Caco-2 (cell line): ENCODE results near the gene PRPF19. TPM values are rescaled to one million over a fixed set of nuclear protein-coding genes. Genes with fewer than 3 reads are reported as not detected.

Source experiments
- BruUV-seq: library from RNA; stranded (reverse); fragments of 400-500 nt; replicated peaks from 2 replicates; lab custom pipeline; 2021; lab: Mats Ljungman, UMichigan
- CTCF ChIA-PET: fragments of 300-600 bp; sonication (Branson Sonifier 250); formaldehyde crosslinking; loops from one replicate; lab custom pipeline; 2022; ENCODE audit warnings: antibody characterized with exemption; lab: Charles Lee
- POLR2A ChIA-PET: fragments of 300-600 bp; sonication (Branson Sonifier 250); formaldehyde crosslinking; loops from one replicate; lab custom pipeline; 2022; ENCODE audit warnings: antibody characterized with exemption; lab: Charles Lee
- DNase-seq, 2 experiments: peaks; one replicate each; pipeline versions ENCODE4 v3.0.0 to v3.0.0-alpha.2; 2020 to 2022
- H3K27me3 ChIP-seq: replicated peaks from 2 replicates; pipeline ENCODE4 v1.6.0; 2011; ENCODE audit warnings: low read length; ENCODE audit not compliant: control insufficient read depth, insufficient read depth
- H3K36me3 ChIP-seq: 2 replicates; pipeline ENCODE4 v1.5.1; 2011; ENCODE audit warnings: low read length; ENCODE audit not compliant: control insufficient read depth, insufficient read depth
- H3K4me1 ChIP-seq: fragments of 250-450 bp; sonication (Bioruptor Pico); 2 replicates; pipeline ENCODE4 v1.5.1; 2020; ENCODE audit warnings: mild to moderate bottlenecking
- H3K4me3 ChIP-seq: 2 replicates; pipeline ENCODE4 v1.5.1; 2011; ENCODE audit warnings: low read depth, mild to moderate bottlenecking, control low read depth, low read length
- H3K9me3 ChIP-seq: fragments of 250-450 bp; sonication (Bioruptor Pico); 2 replicates; pipeline ENCODE4 v1.5.1; 2020; ENCODE audit warnings: mild to moderate bottlenecking, moderate library complexity
- H3K27ac Mint-ChIP-seq: one replicate; pipeline ENCODE4 v1.8.0; 2022; ENCODE audit warnings: mixed read lengths; ENCODE audit not compliant: unreplicated experiment
- H3K27me3 Mint-ChIP-seq: one replicate; pipeline ENCODE4 v1.8.0; 2022; ENCODE audit warnings: mixed read lengths; ENCODE audit not compliant: insufficient read depth, unreplicated experiment
- H3K36me3 Mint-ChIP-seq: one replicate; pipeline ENCODE4 v1.8.0; 2022; ENCODE audit warnings: mild to moderate bottlenecking, mixed read lengths; ENCODE audit not compliant: insufficient read depth, unreplicated experiment
- H3K4me1 Mint-ChIP-seq: one replicate; pipeline ENCODE4 v1.8.0; 2022; ENCODE audit warnings: low read depth, mixed read lengths; ENCODE audit not compliant: unreplicated experiment
- H3K4me3 Mint-ChIP-seq: one replicate; pipeline ENCODE4 v1.8.0; 2022; ENCODE audit warnings: mild to moderate bottlenecking, moderate library complexity, mixed read lengths; ENCODE audit not compliant: unreplicated experiment
- H3K9me3 Mint-ChIP-seq: one replicate; pipeline ENCODE4 v1.8.0; 2022; ENCODE audit warnings: mixed read lengths; ENCODE audit not compliant: unreplicated experiment
- CTCF ChIP-seq, 2 experiments: fragments of 200-600 bp in 1 of 2; IDR thresholded peaks; 1 replicate in 1 of 2; 2 replicates in 1 of 2; pipeline versions ENCODE4 v1.5.1 to v1.8.0; 2011 to 2022; ENCODE audit warnings: antibody characterized with exemption in 1 of 2, control low read depth in 1 of 2, inconsistent platforms in 1 of 2, low read depth in 1 of 2, low read length in 1 of 2, mild to moderate bottlenecking in 1 of 2, moderate library complexity in 1 of 2; ENCODE audit not compliant: insufficient read depth in 1 of 2, severe bottlenecking in 1 of 2, unreplicated experiment in 1 of 2
- intact Hi-C: fragments of 100-400 bp; cut with micrococcal nuclease; formaldehyde crosslinking; loops from one replicate; pipeline ENCODE4 v1.10.0; 2022; ENCODE audit not compliant: unreplicated experiment
- total RNA-seq: library from RNA; stranded (reverse); gene quantifications from 2 replicates; pipeline ENCODE4 v1.2.3, GENCODE V29; 2022

PRPF19 gene
- total RNA-seq, 1 experiment from 2014 or later: 183 TPM

- ChIA-PET CTCF (interaction anchor here (0.7 kb wide), 1 partner anchor 40 kb away, joined by 3 read pairs; no protein-coding TSS in a partner anchor), POLR2A (no interaction called here)
- no peak for TF ChIP-seq CTCF (IDR thresholded peaks at IDR 0.05; ENCODE audit: insufficient read depth in 1 of 2, low read depth in 1 of 2, low read length in 1 of 2, severe bottlenecking in 1 of 2, unreplicated experiment in 1 of 2)
- H3K36me3 ChIP-seq: peaks cover 4% of the 10 kb centered on the region
- Mint-ChIP-seq H3K4me3 (no peak overlapping the region), H3K27me3 (no peaks in the 10 kb centered on the region), H3K9me3 (no peaks in the 10 kb centered on the region), H3K27ac (no peak overlapping the region), H3K36me3 (peaks cover 61% of the 10 kb centered on the region), H3K4me1 (peaks cover 25% of the 10 kb centered on the region)
- H3K9me3 ChIP-seq: no peaks in the 10 kb centered on the region
- peaks cover 24% of the 10 kb centered on the region for H3K4me1 ChIP-seq
- H3K27me3 ChIP-seq: no peaks in the 10 kb centered on the region
- intact Hi-C loops: no loop called here
- BruUV-seq: no TSS peak
- H3K4me3 ChIP-seq: no peak overlapping the region
- DNase-seq: no peak
Observed at GRCh38 chr11:60847281-60847680, 59.1 kb downstream of the PRPF19 start.

GRCh38 chr11:60845338-60845737, 61.0 kb downstream of the PRPF19 start:
- Histone ChIP-seq H3K27me3 (no peaks in the 10 kb centered on the region), H3K36me3 (no peaks in the 10 kb centered on the region; the same call in none of the 2 replicates), H3K4me3 (no peak overlapping the region), H3K9me3 (no peaks in the 10 kb centered on the region), H3K4me1 (peaks cover 16% of the 10 kb centered on the region)
- Mint-ChIP-seq H3K4me3 (peak overlapping the region; percentile 69), H3K4me1 (peaks cover 31% of the 10 kb centered on the region), H3K9me3 (no peaks in the 10 kb centered on the region), H3K27me3 (no peaks in the 10 kb centered on the region), H3K27ac (peak overlapping the region; percentile 71), H3K36me3 (peaks cover 58% of the 10 kb centered on the region)
- no peak for DNase-seq
- no TSS peak for BruUV-seq
- intact Hi-C loops: no loop called here
- TF ChIP-seq CTCF (IDR thresholded peaks at IDR 0.05; ENCODE audit: insufficient read depth in 1 of 2, low read depth in 1 of 2, low read length in 1 of 2, severe bottlenecking in 1 of 2, unreplicated experiment in 1 of 2): no peak
- POLR2A ChIA-PET: no interaction called here
- CTCF ChIA-PET: interaction anchor here (0.6 to 1.2 kb wide), 2 partner anchors 16 to 42 kb away, joined by 3 to 5 read pairs; no protein-coding TSS in a partner anchor

- no peaks in the 10 kb centered on the region for H3K9me3 Mint-ChIP-seq
- H3K27ac Mint-ChIP-seq: peak overlapping the region; percentile 71
- H3K4me1 Mint-ChIP-seq: peaks cover 31% of the 10 kb centered on the region
- peak overlapping the region; percentile 69 for H3K4me3 Mint-ChIP-seq
- CTCF ChIA-PET: interaction anchor here (0.6 to 1.2 kb wide), 3 partner anchors 8 to 42 kb away, joined by 3 to 5 read pairs (median 3); no protein-coding TSS in a partner anchor
- H3K27me3 Mint-ChIP-seq: no peaks in the 10 kb centered on the region
- Histone ChIP-seq H3K9me3 (no peaks in the 10 kb centered on the region), H3K4me3 (no peak overlapping the region), H3K27me3 (no peaks in the 10 kb centered on the region), H3K4me1 (peaks cover 16% of the 10 kb centered on the region), H3K36me3 (no peaks in the 10 kb centered on the region; the same call in none of the 2 replicates)
- BruUV-seq: no TSS peak
- no peak for TF ChIP-seq CTCF (IDR thresholded peaks at IDR 0.05; ENCODE audit: insufficient read depth in 1 of 2, low read depth in 1 of 2, low read length in 1 of 2, severe bottlenecking in 1 of 2, unreplicated experiment in 1 of 2)
- peaks cover 57% of the 10 kb centered on the region for H3K36me3 Mint-ChIP-seq
- DNase-seq: peak in 1 of 2 experiments; percentile 46
- POLR2A ChIA-PET: no interaction called here
- intact Hi-C loops: no loop called here
Observed at GRCh38 chr11:60844870-60845221, 61.5 kb downstream of the PRPF19 start.
